ENCODE measurements around the gene NPC2.

- TF ChIP-seq CTCF (IDR thresholded peaks at IDR 0.05; ENCODE audit: poor library complexity, severe bottlenecking) (no peak), TAF1 (IDR thresholded peaks at IDR 0.05; ENCODE audit: low read depth) (no peak)
These were observed 11.3 kb upstream of the NPC2 start for GRCh38 chr14:74504412-74504811.

All from neural cell (in vitro differentiated cells).